K562 (cell line): ENCODE results near the gene VKORC1. TPM values are rescaled to one million over a fixed set of nuclear protein-coding genes. Genes with fewer than 3 reads are reported as not detected.

Experiments
- ARID4B ChIP-seq: sonication (generic); formaldehyde crosslinking; IDR thresholded peaks from 2 replicates; pipeline ENCODE4 v1.8.0; 2022; ENCODE audit warnings: mild to moderate bottlenecking, missing genetic modification reagents
- BRD4 ChIP-seq: fragments of 200-600 bp; sonication (generic); IDR thresholded peaks from 2 replicates; pipeline ENCODE4 v1.6.1; 2017; ENCODE audit warnings: inconsistent platforms
- HINFP ChIP-seq: fragments of 450-650 bp; conservative IDR thresholded peaks from 2 replicates; pipeline ENCODE4 v1.6.1; 2016; ENCODE audit warnings: missing genetic modification characterization, low read depth, mild to moderate bottlenecking, control low read depth, missing compliant biosample characterization
- JUN ChIP-seq, 2 experiments: sonication (generic) in 1 of 2; formaldehyde crosslinking in 1 of 2; IDR thresholded peaks; 2 replicates each; pipeline versions ENCODE4 v1.6.1 to v1.8.0; 2012 to 2022; ENCODE audit warnings: borderline replicate concordance in 2 of 2, mild to moderate bottlenecking in 2 of 2, improper control_type of control experiment in 1 of 2, low read depth in 1 of 2, low read length in 1 of 2, missing genetic modification reagents in 1 of 2
- KDM1A ChIP-seq, 2 experiments: fragments of 450-650 bp; IDR thresholded peaks; 2 replicates each; pipeline ENCODE4 v1.6.1; 2016; ENCODE audit warnings: mild to moderate bottlenecking in 2 of 2
- PCBP2 ChIP-seq: fragments of 200-400 bp; formaldehyde crosslinking; IDR thresholded peaks from 2 replicates; pipeline ENCODE4 v1.6.1; 2018; ENCODE audit warnings: low read length, low read depth, mild to moderate bottlenecking, moderate library complexity; ENCODE audit not compliant: poor library complexity, severe bottlenecking
- ZC3H11A ChIP-seq: IDR thresholded peaks from 2 replicates; pipeline ENCODE4 v1.6.1; 2012; ENCODE audit warnings: low read depth, low read length, improper control_type of control experiment
- ZFPM2 ChIP-seq: fragments of 250-450 bp; sonication (Bioruptor Pico); IDR thresholded peaks from 2 replicates; pipeline ENCODE4 v1.5.1; 2022; ENCODE audit warnings: mild to moderate bottlenecking
- ZNF174 ChIP-seq: fragments of 250-450 bp; sonication (Bioruptor Pico); IDR thresholded peaks from 2 replicates; pipeline ENCODE4 v1.4.0; 2020; ENCODE audit warnings: mild to moderate bottlenecking
- ZNF318 ChIP-seq, 2 experiments: fragments of 450-650 bp; IDR thresholded peaks; 2 replicates each; pipeline ENCODE4 v1.6.1; 2016; ENCODE audit warnings: mild to moderate bottlenecking in 2 of 2, borderline replicate concordance in 1 of 2, low read depth in 1 of 2, moderate library complexity in 1 of 2
- ZNF76 ChIP-seq: fragments of 250-450 bp; sonication (Bioruptor Pico); IDR thresholded peaks from 2 replicates; pipeline ENCODE4 v1.4.0; 2020; ENCODE audit warnings: mild to moderate bottlenecking, moderate library complexity, borderline replicate concordance
- polyA plus RNA-seq, 8 experiments: library from polyadenylated mRNA; depleted of rRNA in 4 of 8; stranded (reverse) in 5 of 8; unstranded in 3 of 8; fragments of >200 nt; fragmentation: Nextera tagmentation in 2 of 8; fragmentation: Illumina TruSeq in 1 of 8; extraction: Ambion mirVana in 2 of 8; extraction: Trizol in 1 of 8; gene quantifications; 2 replicates each; pipeline versions ENCODE4 v1.2.1 to v1.2.3, GENCODE V29; 2011 to 2014; ENCODE audit warnings: inconsistent platforms in 1 of 8, missing spikeins in 1 of 8
- total RNA-seq, 7 experiments: library from RNA; depleted of rRNA in 6 of 7; stranded (reverse); fragments of >200 nt in 6 of 7; fragmentation: Illumina TruSeq in 2 of 7; extraction: Trizol in 2 of 7; gene quantifications; 2 replicates each; pipeline versions ENCODE4 v1.2.1 to v1.2.3, GENCODE V29; 2011 to 2021; ENCODE audit warnings: low replicate concordance in 1 of 7

Gene VKORC1
- total and polyA plus RNA-seq, 9 of the 15 experiments (the other 6 are each of a cell fraction or from before 2014, with no cell fraction given), result 30.0 to 119 (median 62.1) TPM

- no peak for TF ChIP-seq ZNF318 (IDR thresholded peaks at IDR 0.05; ENCODE audit: borderline replicate concordance in 1 of 2, low read depth in 1 of 2)
- peak; percentile 80; the same call in 1 of the 2 replicates for TF ChIP-seq ARID4B (CRISPR knock-in tag)
- TF ChIP-seq HINFP, result no peak
- no peak for TF ChIP-seq KDM1A (IDR thresholded peaks at IDR 0.05)
- no peak for TF ChIP-seq PCBP2
- TF ChIP-seq ZNF76 (CRISPR knock-in tag), result no peak
- TF ChIP-seq ZC3H11A, result no peak
- peak; percentile 67; the same call in 1 of the 2 replicates for TF ChIP-seq JUN (IDR thresholded peaks at IDR 0.05; ENCODE audit: borderline replicate concordance, low read depth, low read length)
- TF ChIP-seq JUN (CRISPR knock-in tag; IDR thresholded peaks at IDR 0.05; ENCODE audit: borderline replicate concordance), result no peak
- TF ChIP-seq ZNF174, result no peak
- no peak for TF ChIP-seq BRD4
- no peak for TF ChIP-seq ZFPM2 (CRISPR knock-in tag)
Observed at GRCh38 chr16:31142109-31143010, 47.8 kb upstream of the VKORC1 start (continued).
